SK-N-SH treated with all-trans-retinoic acid at 6 μM for 48 hours (cell line): Measurements from ENCODE around the gene PTPRN2.

Experiments
- ARNTL ChIP-seq: fragments of 450-650 bp; formaldehyde crosslinking; IDR thresholded peaks from 2 replicates; pipeline ENCODE4 v1.5.0; 2020; ENCODE audit warnings: low read depth, mild to moderate bottlenecking, moderate library complexity, borderline replicate concordance
- CREB5 ChIP-seq: fragments of 250-450 bp; sonication (Bioruptor Pico); IDR thresholded peaks from 2 replicates; pipeline ENCODE4 v1.5.1; 2020; ENCODE audit warnings: low read depth, mild to moderate bottlenecking, moderate library complexity
- CSDC2 ChIP-seq: fragments of 250-450 bp; sonication (Bioruptor Pico); IDR thresholded peaks from 2 replicates; pipeline ENCODE4 v1.5.0; 2020; ENCODE audit warnings: mild to moderate bottlenecking, moderate library complexity
- CSRNP3 ChIP-seq: fragments of 250-450 bp; sonication (Bioruptor Pico); IDR thresholded peaks from 2 replicates; pipeline ENCODE4 v1.5.1; 2021; ENCODE audit warnings: mild to moderate bottlenecking, moderate library complexity
- ESRRG ChIP-seq: fragments of 250-450 bp; sonication (Bioruptor Pico); IDR thresholded peaks from 2 replicates; pipeline ENCODE4 v1.6.1; 2021; ENCODE audit warnings: mild to moderate bottlenecking
- GLIS3 ChIP-seq: fragments of 250-450 bp; sonication (Bioruptor Pico); IDR thresholded peaks from 2 replicates; pipeline ENCODE4 v1.5.0; 2020; ENCODE audit warnings: mild to moderate bottlenecking, moderate library complexity
- OSR1 ChIP-seq: fragments of 250-450 bp; sonication (Bioruptor Pico); IDR thresholded peaks from 2 replicates; pipeline ENCODE4 v1.8.0; 2022; ENCODE audit warnings: moderate library complexity, mild to moderate bottlenecking, inconsistent platforms
- TOX ChIP-seq: fragments of 250-450 bp; sonication (Bioruptor Pico); IDR thresholded peaks from 2 replicates; pipeline ENCODE4 v1.8.0; 2021; ENCODE audit warnings: mild to moderate bottlenecking, moderate library complexity, borderline replicate concordance
- TSHZ2 ChIP-seq: fragments of 250-450 bp; sonication (Bioruptor Pico); IDR thresholded peaks from 2 replicates; pipeline ENCODE4 v1.5.0; 2020; ENCODE audit warnings: mild to moderate bottlenecking, moderate library complexity
- ZFP3 ChIP-seq: fragments of 250-450 bp; sonication (Bioruptor Pico); IDR thresholded peaks from 2 replicates; pipeline ENCODE4 v1.5.0; 2020; ENCODE audit warnings: mild to moderate bottlenecking, moderate library complexity
- ZNF70 ChIP-seq: fragments of 450-650 bp; formaldehyde crosslinking; IDR thresholded peaks from 2 replicates; pipeline ENCODE4 v1.5.0; 2020; ENCODE audit warnings: mild to moderate bottlenecking, moderate library complexity
- TF ChIP-seq, protein P1 (sequence below): fragments of 250-450 bp; sonication (Bioruptor Pico); IDR thresholded peaks from 2 replicates; pipeline ENCODE4 v1.8.0; 2020; ENCODE audit warnings: mild to moderate bottlenecking, moderate library complexity, borderline replicate concordance

DNA sequence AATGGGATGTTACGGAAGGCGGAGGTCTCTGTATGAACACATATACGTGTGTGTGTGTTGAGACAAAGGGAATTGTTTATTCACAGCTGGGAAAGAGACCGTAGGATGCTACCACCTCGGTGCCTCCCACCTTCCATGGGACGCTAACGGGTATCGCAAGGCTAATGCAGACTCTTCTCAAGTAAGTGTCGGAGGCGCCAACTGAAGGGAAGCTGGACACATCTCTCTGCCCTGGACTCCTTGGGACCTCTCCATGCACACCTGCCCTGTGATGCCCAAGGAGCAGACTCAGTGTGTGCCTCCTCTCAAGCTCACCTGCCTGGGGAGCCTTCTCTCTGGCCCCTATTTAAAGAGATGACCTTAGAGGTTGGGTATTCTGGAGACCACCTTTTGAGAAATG lies 1020.0 kb downstream of the PTPRN2 start:
- TF ChIP-seq, protein P1, sequence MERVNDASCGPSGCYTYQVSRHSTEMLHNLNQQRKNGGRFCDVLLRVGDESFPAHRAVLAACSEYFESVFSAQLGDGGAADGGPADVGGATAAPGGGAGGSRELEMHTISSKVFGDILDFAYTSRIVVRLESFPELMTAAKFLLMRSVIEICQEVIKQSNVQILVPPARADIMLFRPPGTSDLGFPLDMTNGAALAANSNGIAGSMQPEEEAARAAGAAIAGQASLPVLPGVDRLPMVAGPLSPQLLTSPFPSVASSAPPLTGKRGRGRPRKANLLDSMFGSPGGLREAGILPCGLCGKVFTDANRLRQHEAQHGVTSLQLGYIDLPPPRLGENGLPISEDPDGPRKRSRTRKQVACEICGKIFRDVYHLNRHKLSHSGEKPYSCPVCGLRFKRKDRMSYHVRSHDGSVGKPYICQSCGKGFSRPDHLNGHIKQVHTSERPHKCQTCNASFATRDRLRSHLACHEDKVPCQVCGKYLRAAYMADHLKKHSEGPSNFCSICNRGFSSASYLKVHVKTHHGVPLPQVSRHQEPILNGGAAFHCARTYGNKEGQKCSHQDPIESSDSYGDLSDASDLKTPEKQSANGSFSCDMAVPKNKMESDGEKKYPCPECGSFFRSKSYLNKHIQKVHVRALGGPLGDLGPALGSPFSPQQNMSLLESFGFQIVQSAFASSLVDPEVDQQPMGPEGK (CRISPR knock-in tag) = no peak
- no peak for TF ChIP-seq OSR1 (CRISPR knock-in tag)
- TF ChIP-seq ARNTL (CRISPR knock-in tag) = no peak
- TF ChIP-seq CSRNP3 (CRISPR knock-in tag) = no peak
- no peak for TF ChIP-seq TSHZ2 (CRISPR knock-in tag)
- TF ChIP-seq TOX = no peak
- TF ChIP-seq ESRRG (CRISPR knock-in tag) = no peak
- no peak for TF ChIP-seq ZNF70
- TF ChIP-seq CSDC2 = no peak
- TF ChIP-seq ZFP3 (CRISPR knock-in tag) = no peak
- TF ChIP-seq CREB5 (CRISPR knock-in tag) = no peak
- no peak for TF ChIP-seq GLIS3 (CRISPR knock-in tag)
